ENCODE results near the gene PLIN4. TPM values are rescaled to one million over a fixed set of nuclear protein-coding genes. Genes with fewer than 3 reads are reported as not detected.

Gene PLIN4
- total and polyA plus RNA-seq, 2 donors (not counting 1 experiment from before 2014, with no cell fraction given), result 0.07 to 5.3 TPM

DNA sequence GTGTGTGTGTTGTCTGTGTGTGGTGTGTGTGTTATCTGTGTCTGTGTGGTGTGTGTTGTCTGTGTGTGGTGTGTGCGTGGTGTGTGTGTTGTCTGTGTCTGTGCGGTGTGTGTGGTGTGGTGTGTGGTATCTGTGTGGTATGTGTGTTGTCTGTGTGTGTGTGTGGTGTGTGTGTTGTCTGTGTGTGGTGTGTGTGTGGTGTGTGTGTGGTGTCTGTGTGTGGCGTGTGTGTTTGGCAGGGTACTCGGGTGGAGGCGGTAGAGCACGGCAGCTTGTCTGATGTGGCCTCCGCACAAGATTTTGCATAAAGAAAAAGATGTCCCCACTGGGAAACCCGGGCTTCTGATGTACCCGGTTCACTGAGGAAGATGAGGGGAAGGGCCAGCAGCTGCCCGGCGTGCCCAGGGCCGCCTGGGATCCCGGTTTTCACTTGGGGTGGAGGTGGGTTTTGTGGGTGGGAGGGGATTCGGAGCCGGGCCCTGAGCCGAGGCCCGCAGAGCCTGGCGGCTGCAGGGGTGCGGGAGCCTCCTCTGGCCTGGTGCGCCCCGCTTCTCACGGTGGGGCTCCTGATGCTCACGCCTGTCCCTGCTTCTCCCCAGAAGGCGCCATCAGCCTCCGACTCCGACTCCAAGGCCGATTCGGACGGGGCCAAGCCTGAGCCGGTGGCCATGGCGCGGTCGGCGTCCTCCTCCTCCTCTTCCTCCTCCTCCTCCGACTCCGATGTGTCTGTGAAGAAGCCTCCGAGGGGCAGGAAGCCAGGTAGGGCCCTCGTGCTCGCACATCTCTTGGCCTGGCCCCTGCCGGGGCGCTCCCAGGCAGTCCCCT, 25.0 kb downstream of the PLIN4 start:
- H3K27ac ChIP-seq (ENCODE audit: insufficient read depth, low read length), result no peak overlapping the region
- no peaks in the 10 kb centered on the region for H3K4me1 ChIP-seq (ENCODE audit: control insufficient read depth, extremely low read depth, insufficient read depth, low read length)
- H3K27me3 ChIP-seq (ENCODE audit: control insufficient read depth, insufficient read depth, low read length), result no peaks in the 10 kb centered on the region
- no peak overlapping the region for H2AFZ ChIP-seq (ENCODE audit: low read length)
- H3K36me3 ChIP-seq (ENCODE audit: control insufficient read depth, insufficient read depth, low read length), result peaks cover 37% of the 10 kb centered on the region
- no peak overlapping the region for H3K9ac ChIP-seq (ENCODE audit: insufficient read depth, low read length)
- H3K79me2 ChIP-seq (ENCODE audit: control insufficient read depth, insufficient read depth, low read length), result no peaks in the 10 kb centered on the region
- TF ChIP-seq EZH2 (IDR thresholded peaks at IDR 0.05; ENCODE audit: low read length, missing control alignments), result no peak
- TF ChIP-seq, protein P1, sequence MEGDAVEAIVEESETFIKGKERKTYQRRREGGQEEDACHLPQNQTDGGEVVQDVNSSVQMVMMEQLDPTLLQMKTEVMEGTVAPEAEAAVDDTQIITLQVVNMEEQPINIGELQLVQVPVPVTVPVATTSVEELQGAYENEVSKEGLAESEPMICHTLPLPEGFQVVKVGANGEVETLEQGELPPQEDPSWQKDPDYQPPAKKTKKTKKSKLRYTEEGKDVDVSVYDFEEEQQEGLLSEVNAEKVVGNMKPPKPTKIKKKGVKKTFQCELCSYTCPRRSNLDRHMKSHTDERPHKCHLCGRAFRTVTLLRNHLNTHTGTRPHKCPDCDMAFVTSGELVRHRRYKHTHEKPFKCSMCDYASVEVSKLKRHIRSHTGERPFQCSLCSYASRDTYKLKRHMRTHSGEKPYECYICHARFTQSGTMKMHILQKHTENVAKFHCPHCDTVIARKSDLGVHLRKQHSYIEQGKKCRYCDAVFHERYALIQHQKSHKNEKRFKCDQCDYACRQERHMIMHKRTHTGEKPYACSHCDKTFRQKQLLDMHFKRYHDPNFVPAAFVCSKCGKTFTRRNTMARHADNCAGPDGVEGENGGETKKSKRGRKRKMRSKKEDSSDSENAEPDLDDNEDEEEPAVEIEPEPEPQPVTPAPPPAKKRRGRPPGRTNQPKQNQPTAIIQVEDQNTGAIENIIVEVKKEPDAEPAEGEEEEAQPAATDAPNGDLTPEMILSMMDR (conservative IDR thresholded peaks at IDR 0.05 in 1 of 2, IDR thresholded peaks at IDR 0.05 in 1 of 2; ENCODE audit: low read depth in 1 of 2, low read length in 2 of 2), result no peak
- H3K4me2 ChIP-seq (ENCODE audit: extremely low read depth, insufficient read depth, low read length), result no peak overlapping the region
- H4K20me1 ChIP-seq (ENCODE audit: control insufficient read depth, extremely low read depth, insufficient read depth, low read length), result no peaks in the 10 kb centered on the region
- DNase-seq (ENCODE audit: low read depth in 2 of 2), result no peak
- no peak overlapping the region for H3K4me3 ChIP-seq (replicated peaks in 1 of 4; ENCODE audit: control extremely low read depth in 1 of 4, insufficient read depth in 1 of 4, low read depth in 3 of 4, low read length in 4 of 4)
- no peaks in the 10 kb centered on the region for H3K9me3 ChIP-seq (ENCODE audit: control insufficient read depth, insufficient read depth, low read depth, low read length)

DNA sequence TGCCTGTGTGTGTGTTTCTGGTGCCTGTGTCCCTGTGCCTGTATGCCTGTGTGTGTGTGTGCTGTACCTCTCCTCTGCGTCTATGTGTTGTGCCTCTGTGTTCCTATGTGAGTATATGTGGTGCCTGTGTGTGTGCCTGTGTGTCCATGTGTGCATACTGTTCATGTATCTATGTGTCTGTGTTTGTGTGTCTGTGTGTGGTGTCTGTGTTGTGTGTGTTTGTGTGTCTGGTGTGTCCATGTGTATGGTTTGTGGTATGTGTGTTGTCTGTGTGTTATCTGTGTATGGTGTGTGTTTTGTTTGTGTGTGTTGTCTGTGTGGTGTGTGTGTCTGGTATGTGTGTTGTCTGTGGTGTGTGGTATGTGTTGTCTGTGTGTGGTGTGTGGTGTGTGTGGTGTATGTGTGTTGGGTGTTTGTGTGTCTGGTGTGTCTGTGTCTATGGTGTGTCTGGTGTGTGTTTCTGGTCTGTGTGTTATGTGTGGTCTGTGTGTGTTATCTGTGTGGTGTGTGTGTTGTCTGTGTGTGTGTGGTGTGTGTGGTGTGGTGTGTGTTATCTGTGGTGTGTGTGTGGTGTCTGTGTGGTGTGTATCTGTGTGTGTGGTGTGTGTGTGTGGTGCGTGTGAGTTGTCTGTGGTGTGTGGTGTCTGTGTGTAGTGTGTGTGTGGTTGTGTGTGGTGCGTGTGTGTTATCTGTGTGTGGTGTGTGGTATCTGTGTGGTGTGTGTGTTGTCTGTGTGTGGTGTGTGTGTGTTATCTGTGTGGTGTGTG, 25.8 kb downstream of the PLIN4 start:
- Histone ChIP-seq H2AFZ (ENCODE audit: low read length) (no peak overlapping the region), H3K4me1 (ENCODE audit: control insufficient read depth, extremely low read depth, insufficient read depth, low read length) (no peaks in the 10 kb centered on the region), H3K4me2 (ENCODE audit: extremely low read depth, insufficient read depth, low read length) (no peak overlapping the region), H3K27ac (ENCODE audit: insufficient read depth, low read length) (no peak overlapping the region), H3K9ac (ENCODE audit: insufficient read depth, low read length) (no peak overlapping the region), H3K36me3 (ENCODE audit: control insufficient read depth, insufficient read depth, low read length) (peaks cover 32% of the 10 kb centered on the region), H3K4me3 (replicated peaks in 1 of 4; ENCODE audit: control extremely low read depth in 1 of 4, insufficient read depth in 1 of 4, low read depth in 3 of 4, low read length in 4 of 4) (no peak overlapping the region), H4K20me1 (ENCODE audit: control insufficient read depth, extremely low read depth, insufficient read depth, low read length) (no peaks in the 10 kb centered on the region), H3K79me2 (ENCODE audit: control insufficient read depth, insufficient read depth, low read length) (no peaks in the 10 kb centered on the region), H3K9me3 (ENCODE audit: control insufficient read depth, insufficient read depth, low read depth, low read length) (no peaks in the 10 kb centered on the region), H3K27me3 (ENCODE audit: control insufficient read depth, insufficient read depth, low read length) (no peaks in the 10 kb centered on the region)
- no peak for DNase-seq (ENCODE audit: low read depth in 2 of 2)
- TF ChIP-seq, protein P1 (conservative IDR thresholded peaks at IDR 0.05 in 1 of 2, IDR thresholded peaks at IDR 0.05 in 1 of 2; ENCODE audit: low read depth in 1 of 2, low read length in 2 of 2), result no peak
- TF ChIP-seq EZH2 (IDR thresholded peaks at IDR 0.05; ENCODE audit: low read length, missing control alignments), result no peak

DNA sequence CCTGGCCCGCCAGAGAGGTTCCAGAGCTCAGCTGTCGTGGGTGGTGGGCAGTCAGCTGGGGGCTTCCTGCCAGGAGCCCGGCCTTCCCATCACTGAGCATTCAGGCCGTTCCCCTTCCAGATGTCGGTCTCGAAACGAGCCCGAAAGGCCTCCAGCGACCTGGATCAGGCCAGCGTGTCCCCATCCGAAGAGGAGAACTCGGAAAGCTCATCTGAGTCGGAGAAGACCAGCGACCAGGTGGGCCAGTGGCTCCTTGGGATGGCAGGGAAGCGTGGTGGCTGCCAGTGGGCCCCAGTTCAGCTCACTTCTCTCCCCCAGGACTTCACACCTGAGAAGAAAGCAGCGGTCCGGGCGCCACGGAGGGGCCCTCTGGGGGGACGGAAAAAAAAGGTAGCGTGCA, 26.8 kb downstream of the PLIN4 start:
- H3K27ac ChIP-seq (ENCODE audit: insufficient read depth, low read length), result no peak overlapping the region
- no peaks in the 10 kb centered on the region for H3K79me2 ChIP-seq (ENCODE audit: control insufficient read depth, insufficient read depth, low read length)
- no peak overlapping the region for H3K4me3 ChIP-seq (replicated peaks in 1 of 4; ENCODE audit: control extremely low read depth in 1 of 4, insufficient read depth in 1 of 4, low read depth in 3 of 4, low read length in 4 of 4)
- H3K36me3 ChIP-seq (ENCODE audit: control insufficient read depth, insufficient read depth, low read length), result peaks cover 30% of the 10 kb centered on the region
- H3K27me3 ChIP-seq (ENCODE audit: control insufficient read depth, insufficient read depth, low read length), result no peaks in the 10 kb centered on the region
- no peak overlapping the region for H2AFZ ChIP-seq (ENCODE audit: low read length)
- H3K4me2 ChIP-seq (ENCODE audit: extremely low read depth, insufficient read depth, low read length), result no peak overlapping the region
- H3K9me3 ChIP-seq (ENCODE audit: control insufficient read depth, insufficient read depth, low read depth, low read length), result no peaks in the 10 kb centered on the region
- TF ChIP-seq EZH2 (IDR thresholded peaks at IDR 0.05; ENCODE audit: low read length, missing control alignments), result no peak
- TF ChIP-seq, protein P1 (conservative IDR thresholded peaks at IDR 0.05 in 1 of 2, IDR thresholded peaks at IDR 0.05 in 1 of 2; ENCODE audit: low read depth in 1 of 2, low read length in 2 of 2), result no peak
- no peaks in the 10 kb centered on the region for H3K4me1 ChIP-seq (ENCODE audit: control insufficient read depth, extremely low read depth, insufficient read depth, low read length)
- no peak for DNase-seq (ENCODE audit: low read depth in 2 of 2)
- no peaks in the 10 kb centered on the region for H4K20me1 ChIP-seq (ENCODE audit: control insufficient read depth, extremely low read depth, insufficient read depth, low read length)
- no peak overlapping the region for H3K9ac ChIP-seq (ENCODE audit: insufficient read depth, low read length)
